Panc1 (cell line): Measurements from ENCODE around the gene LRSAM1. TPM values are rescaled to one million over a fixed set of nuclear protein-coding genes. Genes with fewer than 3 reads are reported as not detected.
A peak's percentile ranks its signal among the peaks of the same experiment; 100 is the strongest.

Experiments
- ATAC-seq: fragments of 200-7000 bp; cut with Tn5 transposase; 2 replicates; pipeline ENCODE4 v1.9.1; 2020; ENCODE audit warnings: mild to moderate bottlenecking, moderate library complexity
- BruUV-seq: library from RNA; stranded (reverse); fragments of 400-500 nt; replicated peaks from 2 replicates; lab custom pipeline; 2021; lab: Mats Ljungman, UMichigan
- CTCF ChIA-PET: fragments of 300-600 bp; sonication (Branson Sonifier 250); formaldehyde crosslinking; loops from one replicate; lab custom pipeline; 2022; ENCODE audit warnings: antibody characterized with exemption; lab: Charles Lee
- POLR2A ChIA-PET: fragments of 300-600 bp; sonication (Branson Sonifier 250); formaldehyde crosslinking; loops from one replicate; lab custom pipeline; 2022; ENCODE audit warnings: antibody characterized with exemption; lab: Charles Lee
- DNase-seq: peaks from one replicate; pipeline ENCODE4 v3.0.0-alpha.2; 2010; ENCODE audit warnings: low read depth, low spot score
- H3K27ac ChIP-seq: 2 replicates; pipeline ENCODE4 v1.5.1; 2011; ENCODE audit warnings: mild to moderate bottlenecking, low read length, inconsistent platforms
- H3K27me3 ChIP-seq: fragments of 200-500 bp; sonication (Bioruptor generic); 2 replicates; pipeline ENCODE4 v1.6.0; 2014; ENCODE audit warnings: low read length, inconsistent platforms; ENCODE audit not compliant: control insufficient read depth, insufficient read depth
- H3K36me3 ChIP-seq: fragments of 200-500 bp; sonication (Bioruptor generic); 2 replicates; pipeline ENCODE4 v1.5.1; 2014; ENCODE audit warnings: inconsistent platforms, mild to moderate bottlenecking, low read length, moderate library complexity; ENCODE audit not compliant: control insufficient read depth, insufficient read depth
- H3K4me1 ChIP-seq: 2 replicates; pipeline ENCODE4 v1.5.1; 2011; ENCODE audit warnings: inconsistent platforms, mild to moderate bottlenecking, low read length, moderate library complexity; ENCODE audit not compliant: control insufficient read depth, insufficient read depth
- H3K4me3 ChIP-seq, 2 experiments: 2 replicates each; pipeline ENCODE4 v1.5.1; 2011 to 2012; ENCODE audit warnings: low read depth in 2 of 2, low read length in 2 of 2, mild to moderate bottlenecking in 2 of 2, inconsistent platforms in 1 of 2, moderate library complexity in 1 of 2
- H3K9me3 ChIP-seq: fragments of 200-500 bp; sonication (Bioruptor generic); 2 replicates; pipeline ENCODE4 v1.5.1; 2014; ENCODE audit warnings: low read depth, mild to moderate bottlenecking, inconsistent platforms, low read length, moderate library complexity; ENCODE audit not compliant: control insufficient read depth, insufficient read depth
- POLR2AphosphoS5 ChIP-seq: IDR thresholded peaks from 2 replicates; pipeline ENCODE4 v1.6.1; 2012; ENCODE audit warnings: mild to moderate bottlenecking, low read depth, low read length, moderate library complexity
- SIN3A ChIP-seq: IDR thresholded peaks from 2 replicates; pipeline ENCODE4 v1.6.1; 2012; ENCODE audit warnings: low read depth, mild to moderate bottlenecking, low read length, moderate library complexity, borderline replicate concordance; ENCODE audit not compliant: insufficient read depth
- TCF7L2 ChIP-seq: IDR thresholded peaks from 2 replicates; pipeline ENCODE4 v1.6.1; 2011; ENCODE audit warnings: mild to moderate bottlenecking, low read depth, low read length, inconsistent platforms
- in situ Hi-C: cut with HindIII; loops from 2 replicates; pipeline ENCODE4 v1.10.0; 2016; ENCODE audit warnings: low sequenced_read_pairs, low pct_unique_long_range_greater_than_20kb
- intact Hi-C: fragments of 100-400 bp; cut with micrococcal nuclease; formaldehyde crosslinking; loops from one replicate; pipeline ENCODE4 v1.10.0; 2022; ENCODE audit not compliant: unreplicated experiment
- total RNA-seq: library from RNA; stranded (reverse); gene quantifications from one replicate; pipeline ENCODE4 v1.2.1, GENCODE V29; 2021; ENCODE audit not compliant: unreplicated experiment
- TF ChIP-seq, protein P1 (sequence below), 2 experiments: IDR thresholded peaks; 2 replicates each; pipeline ENCODE4 v1.6.1; 2011 to 2012; ENCODE audit warnings: low read depth in 2 of 2, control low read depth in 1 of 2, low read length in 1 of 2, mild to moderate bottlenecking in 1 of 2, moderate library complexity in 1 of 2; ENCODE audit not compliant: insufficient read depth in 1 of 2
- TF ChIP-seq, protein P2 (sequence below): fragments of 450-650 bp; IDR thresholded peaks from 2 replicates; pipeline ENCODE4 v1.5.1; 2017; ENCODE audit warnings: mild to moderate bottlenecking

LRSAM1 gene
- total RNA-seq, 1 experiment from 2014 or later = 15.4 TPM

DNA sequence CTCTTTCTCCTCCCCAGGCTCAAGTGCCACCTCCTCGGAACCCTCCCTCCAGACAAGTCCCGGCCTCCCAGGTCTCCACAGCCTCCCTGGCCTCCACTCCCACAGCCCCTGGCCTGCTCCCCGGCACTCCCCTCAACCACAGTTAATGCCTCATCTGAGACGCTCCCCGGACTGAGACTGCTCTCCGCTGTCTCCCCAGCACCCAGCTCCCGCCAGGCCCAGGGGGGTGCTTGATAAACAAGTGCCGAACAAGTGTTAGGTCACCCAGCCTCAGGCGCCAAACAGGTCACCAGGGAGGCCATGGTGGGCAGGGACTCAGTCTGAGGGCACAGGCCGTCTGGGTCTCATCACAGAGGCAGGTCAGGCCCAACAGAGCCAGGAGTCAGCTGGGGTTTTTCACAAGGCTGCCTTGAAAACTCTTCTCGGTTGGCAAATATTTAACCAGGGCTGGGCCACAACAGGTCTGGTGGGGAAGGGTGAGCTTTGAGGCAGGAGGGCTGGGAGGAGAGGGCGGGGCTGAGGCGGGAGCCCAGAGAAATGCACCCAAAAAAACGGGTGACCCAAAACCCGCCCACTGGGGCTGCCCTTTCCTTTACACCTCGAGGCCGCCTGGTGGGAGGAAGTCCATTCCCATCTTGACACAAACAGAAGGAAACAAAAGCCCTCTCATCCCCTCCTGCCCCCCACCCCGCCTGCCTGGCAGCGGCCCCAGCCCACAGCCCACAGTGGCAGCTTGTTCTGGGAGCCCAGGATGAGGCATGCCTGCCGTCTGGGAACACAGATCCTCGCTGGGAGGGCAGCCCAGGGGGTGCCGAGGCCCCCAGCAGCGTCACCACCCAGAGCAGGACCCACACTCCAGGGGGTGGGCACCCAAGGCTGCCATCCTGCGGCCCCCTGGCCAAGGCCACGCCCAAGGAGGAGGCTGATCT, 94.2 kb downstream of the LRSAM1 start:
- intact Hi-C loops = no loop called here

DNA sequence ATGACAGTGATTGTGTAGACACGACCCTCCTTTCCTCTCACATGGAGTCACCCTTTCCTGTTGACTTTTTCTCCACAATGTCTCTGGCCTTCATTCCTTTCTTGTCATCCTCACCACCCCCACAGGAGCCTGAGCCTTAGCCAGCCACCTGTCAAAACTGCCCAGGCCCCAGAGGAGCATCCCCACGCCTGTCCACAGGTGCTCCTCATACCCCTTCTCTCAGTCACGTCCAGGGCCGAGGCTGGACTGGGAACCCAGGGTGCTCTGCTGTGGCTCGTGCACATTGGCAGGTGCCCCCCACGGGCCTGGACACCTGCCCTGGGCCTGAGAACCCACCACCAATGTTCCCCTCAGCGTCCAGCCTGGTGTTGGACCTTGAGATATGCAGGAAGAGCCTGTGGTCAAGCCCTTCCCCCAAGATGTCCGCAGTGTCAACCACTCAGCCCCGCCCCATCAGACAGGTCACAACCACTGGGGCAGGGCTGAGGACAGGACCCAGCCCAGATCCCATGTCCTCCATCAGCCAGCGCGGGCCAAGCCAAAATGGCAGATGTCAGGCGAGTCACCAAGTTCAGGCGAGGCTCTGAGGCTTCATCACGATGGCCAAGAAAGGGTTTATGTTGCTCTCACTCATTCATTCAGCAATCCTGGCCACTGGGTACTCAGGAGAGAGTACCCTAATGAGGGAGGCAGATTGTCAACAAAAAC, 95.0 kb downstream of the LRSAM1 start:
- intact Hi-C loops = no loop called here
- ChIA-PET CTCF (no interaction called here), POLR2A (no interaction called here)
- ATAC-seq (no peak; the same call in 1 of the 2 replicates), DNase-seq (no peak)
- H3K27ac ChIP-seq = peak overlapping the region; percentile 75
- in situ Hi-C loops = no loop called here
- H3K9me3 ChIP-seq = no peaks in the 10 kb centered on the region
- no peak overlapping the region for H3K4me3 ChIP-seq
- H3K36me3 ChIP-seq = no peaks in the 10 kb centered on the region
- no peaks in the 10 kb centered on the region for H3K27me3 ChIP-seq
- BruUV-seq = no TSS peak
- TF ChIP-seq POLR2AphosphoS5 (no peak), SIN3A (no peak)
- TF ChIP-seq, protein P1, sequence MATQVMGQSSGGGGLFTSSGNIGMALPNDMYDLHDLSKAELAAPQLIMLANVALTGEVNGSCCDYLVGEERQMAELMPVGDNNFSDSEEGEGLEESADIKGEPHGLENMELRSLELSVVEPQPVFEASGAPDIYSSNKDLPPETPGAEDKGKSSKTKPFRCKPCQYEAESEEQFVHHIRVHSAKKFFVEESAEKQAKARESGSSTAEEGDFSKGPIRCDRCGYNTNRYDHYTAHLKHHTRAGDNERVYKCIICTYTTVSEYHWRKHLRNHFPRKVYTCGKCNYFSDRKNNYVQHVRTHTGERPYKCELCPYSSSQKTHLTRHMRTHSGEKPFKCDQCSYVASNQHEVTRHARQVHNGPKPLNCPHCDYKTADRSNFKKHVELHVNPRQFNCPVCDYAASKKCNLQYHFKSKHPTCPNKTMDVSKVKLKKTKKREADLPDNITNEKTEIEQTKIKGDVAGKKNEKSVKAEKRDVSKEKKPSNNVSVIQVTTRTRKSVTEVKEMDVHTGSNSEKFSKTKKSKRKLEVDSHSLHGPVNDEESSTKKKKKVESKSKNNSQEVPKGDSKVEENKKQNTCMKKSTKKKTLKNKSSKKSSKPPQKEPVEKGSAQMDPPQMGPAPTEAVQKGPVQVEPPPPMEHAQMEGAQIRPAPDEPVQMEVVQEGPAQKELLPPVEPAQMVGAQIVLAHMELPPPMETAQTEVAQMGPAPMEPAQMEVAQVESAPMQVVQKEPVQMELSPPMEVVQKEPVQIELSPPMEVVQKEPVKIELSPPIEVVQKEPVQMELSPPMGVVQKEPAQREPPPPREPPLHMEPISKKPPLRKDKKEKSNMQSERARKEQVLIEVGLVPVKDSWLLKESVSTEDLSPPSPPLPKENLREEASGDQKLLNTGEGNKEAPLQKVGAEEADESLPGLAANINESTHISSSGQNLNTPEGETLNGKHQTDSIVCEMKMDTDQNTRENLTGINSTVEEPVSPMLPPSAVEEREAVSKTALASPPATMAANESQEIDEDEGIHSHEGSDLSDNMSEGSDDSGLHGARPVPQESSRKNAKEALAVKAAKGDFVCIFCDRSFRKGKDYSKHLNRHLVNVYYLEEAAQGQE (IDR thresholded peaks at IDR 0.05; ENCODE audit: insufficient read depth in 1 of 2, low read depth in 2 of 2, low read length in 1 of 2) = no peak
- TF ChIP-seq, protein P2, sequence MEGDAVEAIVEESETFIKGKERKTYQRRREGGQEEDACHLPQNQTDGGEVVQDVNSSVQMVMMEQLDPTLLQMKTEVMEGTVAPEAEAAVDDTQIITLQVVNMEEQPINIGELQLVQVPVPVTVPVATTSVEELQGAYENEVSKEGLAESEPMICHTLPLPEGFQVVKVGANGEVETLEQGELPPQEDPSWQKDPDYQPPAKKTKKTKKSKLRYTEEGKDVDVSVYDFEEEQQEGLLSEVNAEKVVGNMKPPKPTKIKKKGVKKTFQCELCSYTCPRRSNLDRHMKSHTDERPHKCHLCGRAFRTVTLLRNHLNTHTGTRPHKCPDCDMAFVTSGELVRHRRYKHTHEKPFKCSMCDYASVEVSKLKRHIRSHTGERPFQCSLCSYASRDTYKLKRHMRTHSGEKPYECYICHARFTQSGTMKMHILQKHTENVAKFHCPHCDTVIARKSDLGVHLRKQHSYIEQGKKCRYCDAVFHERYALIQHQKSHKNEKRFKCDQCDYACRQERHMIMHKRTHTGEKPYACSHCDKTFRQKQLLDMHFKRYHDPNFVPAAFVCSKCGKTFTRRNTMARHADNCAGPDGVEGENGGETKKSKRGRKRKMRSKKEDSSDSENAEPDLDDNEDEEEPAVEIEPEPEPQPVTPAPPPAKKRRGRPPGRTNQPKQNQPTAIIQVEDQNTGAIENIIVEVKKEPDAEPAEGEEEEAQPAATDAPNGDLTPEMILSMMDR = no peak
- H3K4me1 ChIP-seq = peaks cover 48% of the 10 kb centered on the region

More for the DNA sequence above, 94.2 kb downstream of the LRSAM1 start:
- peak overlapping the region; percentile 75 for H3K27ac ChIP-seq
- DNase-seq = no peak
- TF ChIP-seq, protein P2 = no peak
- TF ChIP-seq SIN3A = no peak
- TF ChIP-seq, protein P1 (IDR thresholded peaks at IDR 0.05; ENCODE audit: insufficient read depth in 1 of 2, low read depth in 2 of 2, low read length in 1 of 2) = no peak
- no peak for TF ChIP-seq TCF7L2
- no peak for TF ChIP-seq POLR2AphosphoS5
- BruUV-seq = no TSS peak
- peak; percentile 31 for ATAC-seq
- H3K4me3 ChIP-seq = no peak overlapping the region
- no peaks in the 10 kb centered on the region for H3K36me3 ChIP-seq
- H3K9me3 ChIP-seq = no peaks in the 10 kb centered on the region
- H3K4me1 ChIP-seq = peaks cover 56% of the 10 kb centered on the region
- POLR2A ChIA-PET = no interaction called here
- in situ Hi-C loops = no loop called here
- no peaks in the 10 kb centered on the region for H3K27me3 ChIP-seq
- CTCF ChIA-PET = interaction anchor here (0.6 kb wide), 1 partner anchor 33 kb away, joined by 4 read pairs; no protein-coding TSS in a partner anchor
